Measurements from ENCODE around the gene NEURL3. TPM values are rescaled to one million over a fixed set of nuclear protein-coding genes. Genes with fewer than 3 reads are reported as not detected.

NEURL3 gene
- polyA plus RNA-seq, 3 donors: not detected

- no peak overlapping the region for H3K9ac ChIP-seq (ENCODE audit: insufficient read depth, low read length, poor library complexity, severe bottlenecking)
- no peaks in the 10 kb centered on the region for H3K9me3 ChIP-seq (replicated peaks in 1 of 2; ENCODE audit: control insufficient read depth in 1 of 2, insufficient read depth in 1 of 2, low read length in 2 of 2)
- Mint-ChIP-seq H3K27me3 (ENCODE audit: low read depth in 3 of 3) (peaks cover 0 to 4% (median 0%) of the 10 kb centered on the region in 3 donors), H3K4me3 (no peak overlapping the region), H3K36me3 (peaks cover 53 to 66% of the 10 kb centered on the region in 2 donors), H3K4me1 (peaks cover 28% of the 10 kb centered on the region), H3K9me3 (peaks cover 0 to 4% (median 0%) of the 10 kb centered on the region in 7 donors), H3K27ac (peak overlapping the region in 1 of 7 donors; percentile 43)
- peaks cover 18 to 33% of the 10 kb centered on the region in 2 donors for H3K4me1 ChIP-seq (ENCODE audit: control insufficient read depth in 1 of 2, insufficient read depth in 2 of 2, low read length in 2 of 2)
- no peak overlapping the region for H2AFZ ChIP-seq (ENCODE audit: insufficient read depth, low read depth, low read length, poor library complexity, severe bottlenecking)
- no peak for DNase-seq
- H3K36me3 ChIP-seq (replicated peaks in 1 of 2; ENCODE audit: control insufficient read depth in 1 of 2, insufficient read depth in 2 of 2, low read length in 2 of 2): peaks cover 5 to 62% of the 10 kb centered on the region in 2 donors
- H3K79me2 ChIP-seq (ENCODE audit: insufficient read depth, low read length): peaks cover 89% of the 10 kb centered on the region
- H3K4me2 ChIP-seq (replicated peaks; ENCODE audit: extremely low read depth, low read length, poor library complexity, severe bottlenecking): no peak overlapping the region
- WGBS (ENCODE audit: insufficient coverage): no CpG with 5 or more reads among the region's 4 CpGs
- H3K27ac ChIP-seq (ENCODE audit: low read depth in 1 of 2, low read length in 2 of 2): no peak overlapping the region
- H3K4me3 ChIP-seq (replicated peaks in 1 of 3; ENCODE audit: low read depth in 2 of 3, low read length in 3 of 3): no peak overlapping the region
- H3K27me3 ChIP-seq (ENCODE audit: control insufficient read depth in 2 of 2, insufficient read depth in 2 of 2, low read length in 2 of 2): no peaks in the 10 kb centered on the region
- peaks cover 89% of the 10 kb centered on the region for H4K20me1 ChIP-seq (ENCODE audit: insufficient read depth, low read length)
- intact Hi-C loops (cut with micrococcal nuclease): no loop called here
- no peak for TF ChIP-seq CTCF (IDR thresholded peaks at IDR 0.05)
Measured at GRCh38 chr2:96541398-96542152, 36.4 kb upstream of the NEURL3 start.

DNA sequence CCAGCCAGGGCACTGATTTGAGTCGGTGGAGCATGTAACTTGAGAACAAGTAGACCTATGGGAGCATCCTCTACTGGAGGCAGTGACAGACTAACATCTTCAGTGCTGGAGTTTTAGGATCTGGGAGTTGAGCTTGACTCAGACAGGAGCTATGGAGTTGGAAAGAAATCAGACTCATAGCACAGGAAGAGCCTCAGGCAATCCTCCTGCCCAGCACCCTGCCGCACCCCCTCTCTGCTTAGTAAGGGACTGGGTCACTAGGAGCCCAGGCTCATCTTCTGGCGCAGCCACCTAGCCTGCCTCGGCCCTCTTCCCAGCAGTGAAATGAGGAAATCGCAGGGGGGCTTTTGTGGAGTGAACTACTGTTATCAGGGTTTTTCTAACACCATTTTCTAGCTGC, 35.0 kb upstream of the NEURL3 start:
- intact Hi-C loops (cut with micrococcal nuclease): no loop called here
- H3K79me2 ChIP-seq (ENCODE audit: insufficient read depth, low read length): peaks cover 76% of the 10 kb centered on the region
- no peak overlapping the region for H3K27ac ChIP-seq (ENCODE audit: low read depth in 1 of 2, low read length in 2 of 2)
- H4K20me1 ChIP-seq (ENCODE audit: insufficient read depth, low read length): peaks cover 75% of the 10 kb centered on the region
- peaks cover 3 to 49% of the 10 kb centered on the region in 2 donors for H3K36me3 ChIP-seq (replicated peaks in 1 of 2; ENCODE audit: control insufficient read depth in 1 of 2, insufficient read depth in 2 of 2, low read length in 2 of 2)
- H3K27me3 ChIP-seq (ENCODE audit: control insufficient read depth in 2 of 2, insufficient read depth in 2 of 2, low read length in 2 of 2): no peaks in the 10 kb centered on the region
- H3K9me3 Mint-ChIP-seq: peaks cover 0 to 4% (median 0%) of the 10 kb centered on the region in 7 donors
- H3K4me1 Mint-ChIP-seq: peaks cover 30% of the 10 kb centered on the region
- H3K9me3 ChIP-seq (replicated peaks in 1 of 2; ENCODE audit: control insufficient read depth in 1 of 2, insufficient read depth in 1 of 2, low read length in 2 of 2): no peaks in the 10 kb centered on the region
- no peak overlapping the region for H3K9ac ChIP-seq (ENCODE audit: insufficient read depth, low read length, poor library complexity, severe bottlenecking)
- H3K36me3 Mint-ChIP-seq: peaks cover 45 to 54% of the 10 kb centered on the region in 2 donors
- DNase-seq: peak in 1 of 3 donors; percentile 2
- H3K4me3 Mint-ChIP-seq: no peak overlapping the region
- H3K4me3 ChIP-seq (replicated peaks in 1 of 3; ENCODE audit: low read depth in 2 of 3, low read length in 3 of 3): no peak overlapping the region
- H3K27ac Mint-ChIP-seq: peak overlapping the region in 3 of 7 donors; percentile 21 to 95 (median 94)
- TF ChIP-seq CTCF (IDR thresholded peaks at IDR 0.05): no peak
- H2AFZ ChIP-seq (ENCODE audit: insufficient read depth, low read depth, low read length, poor library complexity, severe bottlenecking): no peak overlapping the region
- H3K4me2 ChIP-seq (replicated peaks; ENCODE audit: extremely low read depth, low read length, poor library complexity, severe bottlenecking): no peak overlapping the region
- peaks cover 0 to 5% (median 0%) of the 10 kb centered on the region in 3 donors for H3K27me3 Mint-ChIP-seq (ENCODE audit: low read depth in 3 of 3)
- 100% methylated on average over 1 of the region's 5 CpGs for WGBS (ENCODE audit: insufficient coverage)
- peaks cover 29 to 47% of the 10 kb centered on the region in 2 donors for H3K4me1 ChIP-seq (ENCODE audit: control insufficient read depth in 1 of 2, insufficient read depth in 2 of 2, low read length in 2 of 2)

All from CD14-positive monocyte (primary cell).